DLD1 (cell line): ENCODE data around the gene GPS1.

ENCODE experiments used
- in situ Hi-C: cut with HindIII; loops from 2 replicates; pipeline ENCODE4 v1.10.0; 2017; ENCODE audit warnings: low sequenced_read_pairs

GPS1 gene

GRCh38 chr17:82056729-82057621, 5.3 kb downstream of the GPS1 start:
- in situ Hi-C loops = no loop called here

GRCh38 chr17:82058230-82058854, 6.6 kb downstream of the GPS1 start:
- in situ Hi-C loops = no loop called here

DNA sequence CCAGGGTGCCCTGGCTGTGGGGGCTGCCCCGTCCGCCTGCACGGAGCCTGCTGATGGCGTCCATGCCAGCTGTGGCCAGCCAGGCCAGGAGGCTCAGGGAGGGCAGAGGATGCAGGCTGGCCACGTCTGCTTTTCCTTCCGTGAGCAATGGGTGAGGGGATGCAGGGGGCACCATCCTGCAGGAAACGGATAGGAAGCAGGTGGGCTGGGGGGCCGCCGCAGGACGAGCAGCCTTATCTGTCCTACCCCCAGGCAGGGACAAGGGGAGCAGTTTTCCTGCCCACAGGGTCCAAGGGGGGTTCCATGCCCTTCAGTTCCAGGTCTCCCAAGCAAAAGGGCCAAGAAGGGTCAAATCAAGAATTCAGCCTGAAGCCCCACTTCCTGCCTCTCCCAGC, 7.2 kb downstream of the GPS1 start:
- in situ Hi-C loops = no loop called here

GRCh38 chr17:82059272-82060000, 7.7 kb downstream of the GPS1 start:
- in situ Hi-C loops = no loop called here

DNA sequence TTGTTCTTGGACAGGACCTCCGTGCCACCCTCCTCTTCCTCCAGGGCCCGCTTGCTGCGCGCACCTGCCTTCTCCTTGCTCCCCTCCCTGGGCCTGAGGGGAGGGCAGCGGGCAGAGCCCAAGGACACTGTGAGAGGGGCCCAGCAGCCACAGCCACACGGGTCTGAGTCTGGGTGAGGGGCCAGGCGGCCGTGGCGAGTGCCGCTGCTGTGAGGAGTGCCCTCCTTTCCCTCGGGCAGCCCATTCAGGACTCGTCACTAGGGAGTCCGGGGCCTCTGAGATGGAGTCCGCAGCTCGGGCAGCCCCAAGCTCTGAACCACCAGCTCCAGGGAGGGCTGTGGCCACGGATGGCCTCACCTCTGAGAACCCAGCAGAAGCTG, 8.3 kb downstream of the GPS1 start:
- in situ Hi-C loops = no loop called here

GRCh38 chr17:82060614-82061013, 8.9 kb downstream of the GPS1 start:
- in situ Hi-C loops = no loop called here

GRCh38 chr17:82061047-82061925, 9.6 kb downstream of the GPS1 start:
- in situ Hi-C loops = no loop called here

- in situ Hi-C loops = no loop called here
Observed at GRCh38 chr17:82062076-82062983, 10.6 kb downstream of the GPS1 start.

DNA sequence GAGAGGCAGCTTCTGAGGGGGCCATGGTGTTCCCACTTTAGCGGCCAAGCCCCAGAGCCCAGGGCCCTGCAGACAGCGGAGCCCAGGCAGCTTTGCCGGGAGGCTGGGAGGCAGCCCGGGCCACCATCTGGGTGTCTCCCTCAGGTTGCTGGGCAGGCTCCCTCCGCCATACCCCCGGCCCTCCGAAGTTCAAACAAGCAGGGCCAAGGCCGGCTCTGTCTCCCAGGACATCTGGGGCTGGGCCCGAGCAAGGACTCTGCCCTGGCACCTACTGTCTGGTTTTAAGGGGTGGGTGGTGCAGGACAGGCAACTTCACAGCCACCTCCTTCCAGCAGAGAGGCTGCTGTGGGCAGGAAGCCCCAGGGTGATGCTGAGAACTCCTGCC, 11.3 kb downstream of the GPS1 start:
- in situ Hi-C loops = no loop called here

DNA sequence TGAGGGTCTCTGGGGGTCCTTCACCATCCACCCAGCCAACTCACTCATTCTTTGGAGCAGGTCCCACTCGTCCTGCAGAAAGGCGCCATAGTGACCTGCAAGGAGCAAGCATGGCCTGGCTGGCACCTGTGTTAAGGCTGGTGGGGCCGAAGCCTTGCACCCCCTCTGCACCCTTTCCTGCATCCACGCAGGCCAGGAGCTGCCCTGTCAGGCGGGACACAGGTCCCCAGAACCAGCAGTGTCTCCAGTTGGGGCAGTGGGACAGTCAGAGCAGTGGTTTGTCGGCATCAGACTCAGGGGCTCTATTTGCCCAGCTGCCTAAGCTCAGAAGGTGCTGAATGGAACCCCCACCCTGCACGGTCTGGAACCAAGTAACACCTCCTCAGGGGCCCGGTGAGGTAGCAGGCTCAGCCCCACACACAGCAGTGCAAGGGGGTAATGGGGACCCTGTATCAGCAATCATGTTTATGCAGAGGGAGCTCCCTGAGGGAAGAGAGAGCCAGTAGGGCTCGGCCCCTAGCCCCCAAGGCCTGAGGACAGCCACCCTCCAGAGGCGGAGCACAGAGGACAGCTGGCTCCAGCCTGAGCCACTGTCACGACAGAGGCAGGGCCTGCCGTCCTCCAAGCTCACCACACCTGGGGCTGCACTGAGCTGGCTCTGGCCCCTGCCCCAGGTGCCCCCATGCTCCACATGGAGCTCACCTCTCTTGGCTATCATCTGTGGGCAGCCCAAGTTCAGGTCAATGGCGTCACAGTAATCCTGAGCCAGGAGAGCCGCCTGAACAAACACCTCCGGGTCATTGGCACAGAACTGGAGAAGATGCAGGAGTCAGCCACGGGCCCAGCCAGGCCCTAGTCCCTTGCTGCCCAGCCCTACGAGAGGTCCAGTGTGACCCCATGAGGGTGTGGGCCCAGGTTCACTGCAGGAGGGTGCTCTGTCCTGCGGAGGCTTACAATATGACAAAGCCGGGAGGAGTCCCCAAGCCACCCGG, 12.0 kb downstream of the GPS1 start:
- in situ Hi-C loops = no loop called here

DNA sequence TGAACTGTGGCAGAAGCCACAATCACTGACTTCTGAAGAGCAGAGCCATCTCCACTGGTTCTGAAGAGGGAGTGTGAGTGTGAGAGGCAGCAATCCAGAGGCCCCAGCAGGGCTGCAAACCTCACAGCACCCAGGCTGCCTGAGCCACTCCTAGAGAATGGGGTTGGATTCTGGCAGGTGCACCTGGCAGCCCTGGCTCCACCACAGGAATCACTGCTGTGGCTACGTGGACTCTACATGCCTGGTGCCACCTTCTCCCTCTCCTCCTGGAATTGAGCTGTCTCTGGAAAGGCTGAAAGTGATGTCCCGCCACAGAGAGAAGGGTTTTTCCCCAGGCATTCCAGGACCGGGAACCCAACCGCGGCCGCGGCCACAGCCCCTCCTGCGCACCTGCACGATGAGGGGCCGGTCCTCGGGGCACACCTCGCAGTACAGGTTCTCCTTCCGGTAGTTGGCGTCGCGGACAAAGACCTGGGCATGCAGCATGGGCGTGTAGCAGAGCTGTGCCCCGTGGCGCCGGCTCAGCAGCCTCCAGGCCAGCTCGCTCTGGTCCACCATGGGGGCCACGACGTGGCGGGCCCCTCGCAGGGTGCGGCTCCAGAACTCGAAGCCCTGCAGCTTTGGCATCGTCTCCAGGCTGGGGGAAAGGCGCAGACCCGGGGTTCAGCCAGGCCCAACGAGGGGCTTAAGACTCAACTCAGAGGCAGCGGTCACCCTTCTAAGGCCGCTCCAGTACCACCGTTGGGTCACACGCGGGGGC, 12.9 kb downstream of the GPS1 start:
- in situ Hi-C loops = no loop called here

DNA sequence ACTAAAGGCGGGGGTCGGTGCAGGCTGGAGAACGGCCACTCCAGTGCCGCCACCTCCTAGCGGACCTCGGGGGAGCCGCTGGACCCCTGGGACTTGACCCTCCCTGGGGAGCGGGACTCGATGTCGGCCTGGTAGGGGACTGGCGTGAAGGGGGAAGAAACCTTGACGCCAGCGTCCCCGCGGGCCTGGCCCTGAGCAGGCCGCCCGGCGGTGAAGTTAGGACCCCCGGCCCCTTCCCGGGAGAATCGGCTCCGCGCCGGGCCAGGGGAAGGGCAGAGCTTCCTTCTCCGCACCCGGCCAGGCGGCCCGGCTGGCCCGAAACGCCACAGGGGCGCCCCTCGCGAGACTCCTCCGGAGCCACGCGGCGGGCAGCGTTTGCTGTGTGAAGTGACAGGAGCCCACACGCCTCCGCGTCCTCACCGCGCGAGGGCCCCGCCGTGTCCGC, 13.5 kb downstream of the GPS1 start:
- in situ Hi-C loops = no loop called here

DNA sequence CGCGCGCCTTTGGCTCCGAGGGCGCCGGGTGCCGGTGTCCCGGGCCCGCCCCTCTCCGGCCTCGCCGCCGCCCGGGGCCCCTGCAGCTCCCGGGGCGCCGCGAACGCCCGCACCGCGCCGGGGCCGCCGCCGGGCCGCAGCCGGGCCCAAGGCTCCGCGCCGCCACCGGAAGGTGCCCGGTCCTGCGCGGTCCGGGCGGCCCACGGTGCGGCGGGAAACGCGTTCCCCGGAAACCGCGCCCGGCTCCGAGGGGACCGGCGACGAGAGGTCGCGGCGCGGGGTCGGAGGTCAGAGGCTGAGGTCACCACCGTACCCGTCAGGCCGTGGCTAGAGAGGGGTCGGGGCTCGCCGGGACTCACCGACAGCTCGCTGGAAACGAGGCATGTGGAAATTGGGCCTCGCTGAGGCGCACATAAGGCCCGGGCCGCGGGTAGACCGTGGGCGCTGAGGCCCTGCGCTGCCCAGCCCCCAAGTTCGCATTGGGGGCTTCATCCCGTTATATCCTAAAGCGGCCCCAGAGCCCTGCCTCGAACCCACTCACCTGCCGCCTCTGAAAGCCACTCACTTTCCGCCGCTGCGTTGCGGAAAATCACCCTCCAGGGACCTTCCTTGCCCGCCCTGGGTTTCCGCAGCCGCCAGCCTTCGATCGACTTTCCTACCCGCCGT, 14.1 kb downstream of the GPS1 start, which contains the start of gene DUS1L:
Gene DUS1L (minus strand): TSS at position 167 of the 666 bp plus-strand sequence. CDS start 745 bp downstream, outside the sequence.
- in situ Hi-C loops = no loop called here

DNA sequence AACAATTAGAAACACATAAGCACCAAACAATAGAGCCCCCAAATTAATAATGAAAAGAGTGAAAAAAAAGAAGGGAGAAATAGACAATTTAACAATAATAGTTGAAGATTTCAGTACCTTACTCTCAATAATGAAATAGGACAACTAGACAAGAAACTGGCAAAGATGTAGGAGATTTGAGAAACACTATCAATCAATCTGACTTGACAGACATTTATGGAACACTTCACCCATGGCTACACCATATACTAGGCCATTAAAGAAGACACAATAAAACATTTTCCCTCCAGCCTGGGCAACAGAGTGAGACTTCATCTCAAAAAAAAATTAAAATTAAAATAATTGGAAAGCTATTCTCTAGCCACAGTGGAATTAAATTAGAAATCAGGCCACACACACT, 18.9 kb downstream of the GPS1 start:
- in situ Hi-C loops = no loop called here

DNA sequence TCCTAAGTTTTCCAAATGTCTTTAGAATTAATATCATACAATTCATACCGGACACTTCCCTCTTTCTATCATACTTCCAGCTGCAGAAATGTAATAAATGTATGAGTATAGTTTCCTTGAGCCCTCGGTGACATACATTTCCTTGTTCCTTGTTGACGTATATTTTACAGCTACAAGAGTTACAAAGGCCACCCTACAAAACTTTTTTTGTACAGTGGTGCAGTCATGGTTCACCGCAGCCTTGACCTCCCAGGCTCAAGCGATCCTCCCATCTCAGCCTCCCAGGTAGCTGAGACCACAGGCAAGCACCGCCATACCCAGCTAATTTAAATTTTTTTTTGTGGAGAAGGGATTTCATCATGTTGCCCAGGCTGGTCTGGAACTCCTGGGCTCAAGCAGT, 21.1 kb downstream of the GPS1 start:
- in situ Hi-C loops = no loop called here

DNA sequence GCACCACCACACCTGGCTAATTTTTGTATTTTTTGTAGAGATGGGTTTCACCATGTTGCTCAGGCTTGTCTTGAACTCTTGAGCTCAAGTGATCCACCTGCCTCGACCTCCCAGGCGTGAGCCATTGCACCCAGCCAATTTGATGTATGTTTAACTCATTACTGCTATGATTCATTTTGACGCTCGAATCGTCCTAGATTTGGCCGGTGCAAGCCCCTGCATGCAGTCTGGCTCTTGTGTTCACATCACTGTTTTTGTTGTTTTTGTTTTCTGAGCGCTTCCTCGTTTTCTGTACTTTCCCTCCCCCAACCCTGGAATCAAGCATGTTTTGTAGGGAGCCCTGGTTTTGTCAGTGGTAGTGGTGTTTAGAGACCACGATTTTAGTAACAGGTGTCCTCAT, 21.7 kb downstream of the GPS1 start:
- in situ Hi-C loops = no loop called here
